GM18909 (cell line): ENCODE measurements around the gene MUCL1.
A peak's percentile ranks its signal among the peaks of the same experiment; 100 is the strongest.
"Not testable (repeated sequence)": the region's sequence is repeated elsewhere in the genome, so short reads cannot be mapped to it uniquely, and the experiment has no call there.

Experiments used
- ATAC-seq: cut with Tn5 transposase; IDR thresholded peaks from one replicate; pipeline ENCODE4 v1.9.1; 2021; ENCODE audit warnings: mild to moderate bottlenecking; ENCODE audit not compliant: unreplicated experiment, poor library complexity

The MUCL1 gene

GRCh38 chr12:54853933-54854538 is at the start of gene MUCL1:
Gene MUCL1 (plus strand): TSS chr12:54854516. CDS start chr12:54854583, 67 bp downstream.
- ATAC-seq, result peak; percentile 98

GRCh38 chr12:54821676-54822075 is 32.6 kb upstream of the MUCL1 start:
- no peak for ATAC-seq

GRCh38 chr12:54824402-54824801 is 29.9 kb upstream of the MUCL1 start:
- no peak for ATAC-seq

- no peak for ATAC-seq
Measured at GRCh38 chr12:54829511-54829910, 24.8 kb upstream of the MUCL1 start.

DNA sequence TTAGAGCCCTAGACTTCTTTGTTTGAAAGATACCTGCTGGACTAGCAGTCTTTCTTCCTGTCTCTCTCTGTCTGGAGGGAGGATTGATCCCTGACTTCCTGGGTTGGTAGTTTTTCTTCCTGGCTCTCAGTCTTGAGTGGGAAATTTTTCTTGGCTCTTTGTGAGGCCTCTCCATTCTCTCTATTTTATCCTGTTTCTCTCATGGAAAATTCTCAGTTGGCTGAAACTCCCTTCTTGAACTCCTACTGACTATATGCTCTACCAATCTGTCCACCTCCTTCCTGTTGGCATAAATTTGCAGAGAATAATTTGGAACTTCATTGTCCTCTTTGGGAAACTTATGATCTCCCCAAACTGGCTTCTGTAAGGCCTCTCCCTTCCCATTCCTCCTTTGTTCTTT is 24.1 kb upstream of the MUCL1 start:
- ATAC-seq, result no peak

GRCh38 chr12:54831631-54832030 is 22.7 kb upstream of the MUCL1 start:
- ATAC-seq, result no peak

- ATAC-seq, result no peak
Measured at GRCh38 chr12:54840244-54840865, 14.0 kb upstream of the MUCL1 start.

- no peak for ATAC-seq
Measured at GRCh38 chr12:54857406-54857805, 3.1 kb downstream of the MUCL1 start.

GRCh38 chr12:54858562-54858961 is 4.2 kb downstream of the MUCL1 start:
- ATAC-seq, result no peak

- ATAC-seq, result no peak
Measured at GRCh38 chr12:54859502-54859901, 5.2 kb downstream of the MUCL1 start.

DNA sequence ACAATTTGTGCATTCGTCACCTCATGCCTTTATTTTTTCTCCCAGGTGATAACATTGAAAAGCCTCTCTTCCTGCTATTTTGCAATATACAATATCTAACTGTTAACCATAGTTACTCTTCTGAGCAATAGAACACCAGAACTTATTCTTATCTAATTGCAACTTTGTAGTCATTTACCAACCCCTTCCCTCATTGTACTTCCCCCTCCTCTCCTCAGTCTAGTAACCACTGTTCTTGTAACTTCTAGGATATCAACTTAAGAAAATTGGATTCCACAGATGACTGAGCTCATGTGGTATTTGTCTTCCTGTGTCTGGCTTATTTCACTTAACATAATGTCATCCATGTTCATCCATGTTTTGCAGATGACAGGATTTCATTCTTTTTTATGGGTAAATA is 7.6 kb downstream of the MUCL1 start:
- ATAC-seq, result no peak

- ATAC-seq, result no peak
Measured at GRCh38 chr12:54863948-54864618, 9.8 kb downstream of the MUCL1 start.

DNA sequence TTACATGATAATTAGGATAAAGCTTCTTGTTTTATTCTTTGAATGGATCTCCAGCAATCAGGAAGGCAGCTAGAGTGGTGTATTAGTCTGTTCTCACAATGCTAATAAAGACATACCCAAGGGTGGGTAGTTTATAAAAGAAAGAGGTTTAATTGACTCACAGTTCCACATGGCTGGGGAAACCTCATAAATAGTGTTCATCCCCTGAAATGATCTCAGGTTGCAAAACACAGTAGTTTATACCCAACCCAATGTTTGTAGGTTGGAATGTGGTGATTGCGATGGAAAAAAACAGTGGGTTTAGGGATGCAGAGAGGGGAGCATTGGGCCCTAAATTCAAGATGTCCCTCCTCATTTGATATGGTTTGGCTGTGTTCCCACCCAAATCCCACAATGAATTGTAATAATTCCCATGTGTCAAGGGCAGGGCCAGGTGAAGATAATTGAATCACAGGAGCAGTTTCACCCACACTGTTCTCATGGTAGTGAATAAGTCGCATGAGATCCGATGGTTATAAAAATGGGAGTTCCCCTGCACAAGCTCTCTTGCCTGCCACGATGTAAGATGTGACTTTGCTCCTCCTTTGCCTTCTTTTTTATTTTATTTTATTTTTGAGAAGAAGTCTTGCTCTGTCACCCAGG is 11.5 kb downstream of the MUCL1 start:
- ATAC-seq, result no peak

GRCh38 chr12:54868690-54869089 is 14.4 kb downstream of the MUCL1 start:
- ATAC-seq, result no peak

DNA sequence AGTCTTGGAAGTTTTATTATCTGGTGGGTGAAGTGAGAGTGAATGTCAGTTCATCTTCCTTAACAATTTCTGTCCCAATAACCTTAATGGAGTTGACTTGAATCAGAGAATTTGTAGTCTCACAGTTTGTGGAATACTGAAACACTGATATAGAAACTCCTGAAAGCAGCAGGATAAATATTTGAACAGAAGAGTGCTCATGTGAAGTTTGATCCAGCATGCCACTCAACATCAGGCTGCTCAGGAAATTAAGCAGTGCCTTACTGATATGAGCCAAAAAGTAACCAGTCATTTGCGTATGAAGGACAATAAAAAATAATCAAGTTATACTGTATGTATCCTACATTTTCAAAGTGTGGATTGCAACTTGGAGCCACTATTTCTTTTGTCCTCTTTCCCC is 15.7 kb downstream of the MUCL1 start:
- no peak for ATAC-seq

GRCh38 chr12:54870617-54871016 is 16.3 kb downstream of the MUCL1 start:
- ATAC-seq, result no peak

- ATAC-seq, result no peak
Measured at GRCh38 chr12:54879150-54879549, 24.8 kb downstream of the MUCL1 start.

DNA sequence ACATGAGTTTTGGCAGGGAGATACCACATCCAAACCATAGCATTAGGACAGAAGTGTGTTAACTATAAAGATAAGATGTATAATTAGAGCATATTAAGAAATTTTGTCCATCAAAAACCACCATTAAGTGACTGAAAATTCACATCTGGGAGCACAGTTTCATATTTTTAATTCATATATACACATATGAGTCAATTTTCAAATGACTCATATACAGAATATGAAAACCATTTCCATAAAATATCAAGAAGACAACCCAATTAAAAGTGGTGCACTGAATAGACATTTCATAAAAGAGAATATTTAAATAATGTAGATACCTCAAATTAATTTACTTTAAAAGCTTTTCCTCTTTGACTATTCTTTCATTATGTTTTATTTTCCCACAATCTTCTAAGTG is 25.3 kb downstream of the MUCL1 start:
- ATAC-seq, result no peak

DNA sequence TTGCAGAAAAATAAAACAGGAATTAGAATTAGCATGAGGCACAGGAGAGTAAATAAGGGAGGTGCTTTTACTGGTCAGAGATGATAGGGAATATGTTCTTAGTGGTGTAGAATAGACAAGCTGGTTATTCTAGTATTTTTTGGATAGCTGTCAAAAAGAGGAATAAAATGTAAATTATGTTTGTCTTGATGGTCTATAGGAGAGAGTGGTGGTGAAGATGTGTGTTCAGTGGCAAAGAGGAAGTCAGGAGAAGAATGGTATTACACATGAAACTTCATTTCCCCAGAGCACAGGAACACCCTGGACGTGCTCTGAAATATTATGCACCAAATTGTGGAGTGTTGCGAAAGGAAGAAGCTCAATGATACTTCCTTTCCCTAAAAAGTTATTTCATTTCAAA is 27.8 kb downstream of the MUCL1 start:
- ATAC-seq, result no peak

- not testable (repeated sequence) for ATAC-seq
Measured at GRCh38 chr12:54882597-54882996, 28.3 kb downstream of the MUCL1 start.

DNA sequence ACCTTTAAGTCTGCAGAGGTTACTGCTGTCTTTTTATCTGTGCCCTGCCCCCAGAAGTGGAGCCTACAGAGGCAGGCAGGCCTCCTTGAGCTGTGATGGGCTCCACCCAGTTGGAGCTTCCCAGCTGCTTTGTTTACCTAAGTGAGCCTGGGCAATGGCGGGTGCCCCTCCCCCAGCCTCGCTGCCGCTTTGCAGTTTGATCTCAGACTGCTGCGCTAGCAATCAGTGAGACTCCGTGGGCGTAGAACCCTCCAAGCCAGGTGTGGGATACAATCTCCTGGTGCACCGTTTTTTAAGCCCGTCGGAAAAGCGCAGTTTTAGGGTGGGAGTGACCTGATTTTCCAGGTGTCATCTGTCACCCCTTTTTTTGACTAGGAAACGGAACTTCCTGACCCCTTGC is 34.1 kb downstream of the MUCL1 start:
- not testable (repeated sequence) for ATAC-seq
